ENCODE data around the gene PHKG1.
A peak's percentile ranks its signal among the peaks of the same experiment; 100 is the strongest.
"Not testable (repeated sequence)": the region's sequence is repeated elsewhere in the genome, so short reads cannot be mapped to it uniquely, and the experiment has no call there.

The PHKG1 gene

GRCh38 chr7:56081626-56082340, 11.0 kb downstream of the PHKG1 start:
- DNase-seq: no peak

- not testable (repeated sequence) for DNase-seq
These were observed 11.9 kb downstream of the PHKG1 start for GRCh38 chr7:56080726-56081435.

GRCh38 chr7:56079450-56080185, 13.1 kb downstream of the PHKG1 start:
- no peak for DNase-seq

GRCh38 chr7:56078196-56078595, 14.6 kb downstream of the PHKG1 start:
- no peak for DNase-seq

- no peak for DNase-seq
These were observed 15.1 kb downstream of the PHKG1 start for GRCh38 chr7:56077681-56078080.

GRCh38 chr7:56074371-56074791, 18.4 kb downstream of the PHKG1 start:
- peak; percentile 73 for DNase-seq

- not testable (repeated sequence) for DNase-seq
These were observed 26.4 kb downstream of the PHKG1 start for GRCh38 chr7:56066376-56066775.

GRCh38 chr7:56063882-56064625, 28.7 kb downstream of the PHKG1 start, which contains the start of gene SUMF2:
Gene SUMF2, plus strand, starts transcription at chr7:56064286. Its CDS starts 26 bp downstream, at chr7:56064312.
- DNase-seq: peak; percentile 90

GRCh38 chr7:56063500-56063881, 29.3 kb downstream of the PHKG1 start:
- no peak for DNase-seq

GRCh38 chr7:56062382-56062781, 30.4 kb downstream of the PHKG1 start:
- DNase-seq: no peak

- DNase-seq: no peak
These were observed 38.8 kb downstream of the PHKG1 start for GRCh38 chr7:56053993-56054392.

GRCh38 chr7:56053379-56053778, 39.4 kb downstream of the PHKG1 start:
- DNase-seq: no peak

- DNase-seq: peak; percentile 93
These were observed 41.2 kb downstream of the PHKG1 start, which contains the start of the genes CCT6A and PSPH for GRCh38 chr7:56051339-56052191. Gene CCT6A, plus strand, starts transcription at chr7:56051765. Its CDS starts 84 bp downstream, at chr7:56051849. Gene PSPH, minus strand, starts transcription at chr7:56051444. Its CDS starts 30,232 bp downstream, at chr7:56021212.

- DNase-seq: no peak
These were observed 41.8 kb downstream of the PHKG1 start for GRCh38 chr7:56051053-56051338.

GRCh38 chr7:56048763-56049162, 44.0 kb downstream of the PHKG1 start:
- not testable (repeated sequence) for DNase-seq

- no peak for DNase-seq
These were observed 44.5 kb downstream of the PHKG1 start for GRCh38 chr7:56048245-56048644.

- not testable (repeated sequence) for DNase-seq
These were observed 45.2 kb downstream of the PHKG1 start for GRCh38 chr7:56047446-56048116.

GRCh38 chr7:56046721-56047445, 45.9 kb downstream of the PHKG1 start:
- no peak for DNase-seq

- not testable (repeated sequence) for DNase-seq
These were observed 47.0 kb downstream of the PHKG1 start for GRCh38 chr7:56045758-56046157.

- no peak for DNase-seq
These were observed 52.0 kb downstream of the PHKG1 start for GRCh38 chr7:56040730-56041129.

All from stimulated activated CD4-positive, alpha-beta T cell treated with anti-CD3 and anti-CD28 coated beads, Interleukin-4, amount 100 ng/mL, for 24 hours (primary cell).